ENCODE measurements around the gene ATG9A. TPM values are rescaled to one million over a fixed set of nuclear protein-coding genes. Genes with fewer than 3 reads are reported as not detected.
A peak's percentile ranks its signal among the peaks of the same experiment; 100 is the strongest.

Gene ATG9A
- total and polyA plus RNA-seq, 9 of the 15 experiments (the other 6 are each of a cell fraction or from before 2014, with no cell fraction given) = 0.25 to 65.6 (median 23.4) TPM

GRCh38 chr2:219177552-219178376, 51.7 kb downstream of the ATG9A start, which contains the start of gene RETREG2 (continued):
- TF ChIP-seq KLF1 (tag; IDR thresholded peaks at IDR 0.05) (peak; percentile 85), ARHGAP35 (IDR thresholded peaks at IDR 0.05; ENCODE audit: partially characterized antibody) (no peak), ZNF384 (IDR thresholded peaks at IDR 0.05; ENCODE audit: low read depth, low read length) (no peak), ETV5 (CRISPR knock-in tag; IDR thresholded peaks at IDR 0.05; ENCODE audit: low read depth) (no peak), MEF2D (tag; conservative IDR thresholded peaks at IDR 0.05; ENCODE audit: low read depth) (no peak), PHTF2 (CRISPR knock-in tag; IDR thresholded peaks at IDR 0.05) (no peak), NR2C2 (CRISPR knock-in tag; IDR thresholded peaks at IDR 0.05) (no peak), NR2C2 (tag; IDR thresholded peaks at IDR 0.05) (peak; percentile 49), TRIM28 (IDR thresholded peaks at IDR 0.05) (peak; percentile 50; the same call in 1 of the 2 replicates), MYC (IDR thresholded peaks at IDR 0.05; ENCODE audit: low read depth, low read length) (0 out of 2 replicates have a peak, but pooled peaks have one; percentile 5), MYC (CRISPR knock-in tag; IDR thresholded peaks at IDR 0.05; ENCODE audit: borderline replicate concordance, low read depth) (no peak), SNRNP70 (optimal IDR thresholded peaks at IDR 0.05; ENCODE audit: low read depth, low read length) (no peak), HDGF (IDR thresholded peaks at IDR 0.05) (no peak), SMC3 (conservative IDR thresholded peaks at IDR 0.05; ENCODE audit: insufficient read depth, low read depth, low read length) (no peak), TCF3 (CRISPR knock-in tag; IDR thresholded peaks at IDR 0.05) (no peak), HNRNPL (IDR thresholded peaks at IDR 0.05; ENCODE audit: low read depth, low read length) (no peak), HCFC1 (IDR thresholded peaks at IDR 0.05; ENCODE audit: low read depth, low read length) (peak; percentile 41), NBN (IDR thresholded peaks at IDR 0.05; ENCODE audit: low read depth) (peak; percentile 52), ZNF696 (CRISPR knock-in tag; conservative IDR thresholded peaks at IDR 0.05) (no peak), DDX20 (tag; IDR thresholded peaks at IDR 0.05; ENCODE audit: low read depth) (no peak)
- TF ChIP-seq, protein P1, sequence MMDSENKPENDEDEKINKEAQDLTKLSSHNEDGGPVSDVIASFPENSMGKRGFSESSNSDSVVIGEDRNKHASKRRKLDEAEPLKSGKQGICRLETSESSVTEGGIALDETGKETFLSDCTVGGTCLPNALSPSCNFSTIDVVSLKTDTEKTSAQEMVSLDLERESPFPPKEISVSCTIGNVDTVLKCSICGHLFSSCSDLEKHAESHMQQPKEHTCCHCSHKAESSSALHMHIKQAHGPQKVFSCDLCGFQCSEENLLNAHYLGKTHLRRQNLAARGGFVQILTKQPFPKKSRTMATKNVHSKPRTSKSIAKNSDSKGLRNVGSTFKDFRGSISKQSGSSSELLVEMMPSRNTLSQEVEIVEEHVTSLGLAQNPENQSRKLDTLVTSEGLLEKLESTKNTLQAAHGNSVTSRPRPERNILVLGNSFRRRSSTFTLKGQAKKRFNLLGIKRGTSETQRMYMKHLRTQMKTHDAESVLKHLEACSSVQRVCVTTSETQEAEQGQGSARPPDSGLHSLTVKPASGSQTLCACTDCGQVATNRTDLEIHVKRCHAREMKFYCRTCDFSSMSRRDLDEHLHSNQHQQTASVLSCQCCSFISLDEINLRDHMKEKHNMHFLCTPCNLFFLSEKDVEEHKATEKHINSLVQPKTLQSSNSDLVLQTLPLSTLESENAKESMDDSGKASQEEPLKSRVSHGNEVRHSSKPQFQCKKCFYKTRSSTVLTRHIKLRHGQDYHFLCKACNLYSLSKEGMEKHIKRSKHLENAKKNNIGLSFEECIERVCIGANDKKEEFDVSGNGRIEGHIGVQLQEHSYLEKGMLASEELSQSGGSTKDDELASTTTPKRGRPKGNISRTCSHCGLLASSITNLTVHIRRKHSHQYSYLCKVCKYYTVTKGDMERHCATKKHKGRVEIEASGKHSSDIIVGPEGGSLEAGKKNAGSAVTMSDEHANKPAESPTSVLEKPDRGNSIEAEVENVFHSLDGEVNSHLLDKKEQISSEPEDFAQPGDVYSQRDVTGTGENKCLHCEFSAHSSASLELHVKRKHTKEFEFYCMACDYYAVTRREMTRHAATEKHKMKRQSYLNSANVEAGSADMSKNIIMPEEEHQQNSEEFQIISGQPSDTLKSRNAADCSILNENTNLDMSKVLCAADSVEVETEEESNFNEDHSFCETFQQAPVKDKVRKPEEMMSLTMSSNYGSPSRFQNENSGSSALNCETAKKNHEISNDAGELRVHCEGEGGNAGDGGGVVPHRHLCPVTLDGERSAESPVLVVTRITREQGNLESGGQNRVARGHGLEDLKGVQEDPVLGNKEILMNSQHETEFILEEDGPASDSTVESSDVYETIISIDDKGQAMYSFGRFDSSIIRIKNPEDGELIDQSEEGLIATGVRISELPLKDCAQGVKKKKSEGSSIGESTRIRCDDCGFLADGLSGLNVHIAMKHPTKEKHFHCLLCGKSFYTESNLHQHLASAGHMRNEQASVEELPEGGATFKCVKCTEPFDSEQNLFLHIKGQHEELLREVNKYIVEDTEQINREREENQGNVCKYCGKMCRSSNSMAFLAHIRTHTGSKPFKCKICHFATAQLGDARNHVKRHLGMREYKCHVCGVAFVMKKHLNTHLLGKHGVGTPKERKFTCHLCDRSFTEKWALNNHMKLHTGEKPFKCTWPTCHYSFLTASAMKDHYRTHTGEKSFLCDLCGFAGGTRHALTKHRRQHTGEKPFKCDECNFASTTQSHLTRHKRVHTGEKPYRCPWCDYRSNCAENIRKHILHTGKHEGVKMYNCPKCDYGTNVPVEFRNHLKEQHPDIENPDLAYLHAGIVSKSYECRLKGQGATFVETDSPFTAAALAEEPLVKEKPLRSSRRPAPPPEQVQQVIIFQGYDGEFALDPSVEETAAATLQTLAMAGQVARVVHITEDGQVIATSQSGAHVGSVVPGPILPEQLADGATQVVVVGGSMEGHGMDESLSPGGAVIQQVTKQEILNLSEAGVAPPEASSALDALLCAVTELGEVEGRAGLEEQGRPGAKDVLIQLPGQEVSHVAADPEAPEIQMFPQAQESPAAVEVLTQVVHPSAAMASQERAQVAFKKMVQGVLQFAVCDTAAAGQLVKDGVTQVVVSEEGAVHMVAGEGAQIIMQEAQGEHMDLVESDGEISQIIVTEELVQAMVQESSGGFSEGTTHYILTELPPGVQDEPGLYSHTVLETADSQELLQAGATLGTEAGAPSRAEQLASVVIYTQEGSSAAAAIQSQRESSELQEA (IDR thresholded peaks at IDR 0.05; ENCODE audit: low read depth) = no peak
- TF ChIP-seq, protein P2, sequence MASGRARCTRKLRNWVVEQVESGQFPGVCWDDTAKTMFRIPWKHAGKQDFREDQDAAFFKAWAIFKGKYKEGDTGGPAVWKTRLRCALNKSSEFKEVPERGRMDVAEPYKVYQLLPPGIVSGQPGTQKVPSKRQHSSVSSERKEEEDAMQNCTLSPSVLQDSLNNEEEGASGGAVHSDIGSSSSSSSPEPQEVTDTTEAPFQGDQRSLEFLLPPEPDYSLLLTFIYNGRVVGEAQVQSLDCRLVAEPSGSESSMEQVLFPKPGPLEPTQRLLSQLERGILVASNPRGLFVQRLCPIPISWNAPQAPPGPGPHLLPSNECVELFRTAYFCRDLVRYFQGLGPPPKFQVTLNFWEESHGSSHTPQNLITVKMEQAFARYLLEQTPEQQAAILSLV (tag; IDR thresholded peaks at IDR 0.05) = no peak
